ENCODE data around the gene ATG7.
"Not testable (repeated sequence)": the region's sequence is repeated elsewhere in the genome, so short reads cannot be mapped to it uniquely, and the experiment has no call there.

The ATG7 gene

DNA sequence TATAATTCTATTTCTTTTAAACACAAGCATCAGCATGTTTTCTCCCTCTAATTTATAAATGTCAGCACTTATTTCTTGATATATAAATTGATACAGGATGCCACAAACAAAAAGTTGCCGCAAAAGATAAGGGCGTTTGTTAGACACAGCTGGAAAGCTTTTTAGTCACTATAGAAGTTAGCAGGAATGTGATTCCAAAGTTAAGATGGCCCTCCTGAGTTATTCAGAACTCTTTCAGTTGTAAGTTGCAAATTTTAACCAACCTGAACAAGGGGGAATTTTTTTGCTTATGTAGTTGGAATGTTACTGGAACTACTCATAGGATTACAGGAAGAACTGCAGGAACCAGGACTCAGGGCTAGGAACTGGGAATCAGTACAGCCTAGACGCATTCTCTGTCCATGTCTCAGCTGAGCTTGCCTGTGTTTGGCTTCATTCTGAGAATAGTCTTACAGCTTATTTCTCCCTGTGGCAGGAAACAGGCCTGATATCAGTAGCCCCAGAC, 205.3 kb downstream of the ATG7 start:
- FAIRE-seq: no peak

DNA sequence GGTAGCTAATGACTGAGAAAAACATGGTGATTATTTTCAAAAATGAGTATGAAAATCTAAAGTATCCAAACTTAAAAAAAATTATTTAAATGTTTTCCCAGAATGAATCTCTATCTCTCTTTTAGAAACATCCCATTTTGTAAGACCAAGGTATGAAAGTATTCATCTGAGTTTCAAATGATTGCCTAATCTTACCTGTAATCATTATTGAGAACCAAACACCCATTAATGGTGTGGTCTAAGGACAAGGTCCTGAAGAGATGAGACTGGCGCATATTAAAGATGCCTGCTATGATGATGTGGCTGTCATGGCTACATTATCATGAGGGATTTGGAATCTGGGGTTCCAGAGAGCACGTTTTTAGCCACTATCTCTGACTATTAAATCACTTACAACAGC, 206.0 kb downstream of the ATG7 start:
- FAIRE-seq: no peak

DNA sequence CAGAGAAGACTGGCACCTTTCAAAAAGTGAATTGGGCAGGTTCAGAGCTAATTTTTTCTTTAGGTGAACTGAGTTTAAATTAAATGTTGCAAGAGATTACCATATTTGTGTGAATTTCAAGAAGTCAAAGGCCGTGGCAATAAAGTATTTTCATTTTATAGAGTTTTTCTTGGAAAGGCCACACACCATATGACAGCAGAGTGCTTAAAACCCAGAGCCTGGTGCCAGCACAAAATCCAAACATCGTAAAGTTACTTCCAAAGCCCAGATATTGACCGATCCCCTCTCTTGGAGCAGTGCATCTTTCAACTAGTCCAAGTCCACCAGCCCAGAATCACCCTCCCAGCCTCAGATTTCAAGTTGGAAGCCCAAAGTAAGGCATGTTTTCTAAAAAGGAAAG, 207.0 kb downstream of the ATG7 start:
- no peak for FAIRE-seq

DNA sequence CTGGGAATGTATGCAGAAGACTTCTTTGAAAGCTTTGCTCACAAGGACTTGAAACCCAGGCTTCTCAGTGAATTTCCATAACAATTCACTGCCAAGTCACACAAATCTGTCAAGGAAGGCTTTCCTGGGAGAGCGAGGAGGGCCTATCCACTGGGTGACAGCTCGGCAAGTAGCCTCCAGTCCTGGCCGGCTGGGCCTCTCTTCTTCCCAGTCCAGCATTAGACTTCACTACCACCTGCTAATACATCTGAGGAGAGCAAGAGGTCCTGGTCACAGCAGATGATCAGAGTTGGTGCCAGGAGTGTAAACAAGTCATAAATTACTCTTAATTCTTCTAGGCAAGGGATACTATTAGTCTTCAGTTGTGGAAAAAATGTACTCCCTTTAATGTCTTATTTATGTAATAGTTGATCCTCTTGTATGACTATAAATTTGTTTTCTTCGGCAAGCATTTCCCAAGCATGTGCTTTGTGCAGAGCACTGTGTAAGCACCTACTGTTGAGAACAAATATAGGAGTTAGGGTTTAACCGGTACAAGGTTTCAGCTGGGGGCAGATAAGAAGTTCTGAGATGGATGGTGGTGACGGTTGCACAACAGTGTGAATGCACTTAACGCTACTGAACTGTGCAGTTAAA, 208.6 kb downstream of the ATG7 start:
- FAIRE-seq: no peak

DNA sequence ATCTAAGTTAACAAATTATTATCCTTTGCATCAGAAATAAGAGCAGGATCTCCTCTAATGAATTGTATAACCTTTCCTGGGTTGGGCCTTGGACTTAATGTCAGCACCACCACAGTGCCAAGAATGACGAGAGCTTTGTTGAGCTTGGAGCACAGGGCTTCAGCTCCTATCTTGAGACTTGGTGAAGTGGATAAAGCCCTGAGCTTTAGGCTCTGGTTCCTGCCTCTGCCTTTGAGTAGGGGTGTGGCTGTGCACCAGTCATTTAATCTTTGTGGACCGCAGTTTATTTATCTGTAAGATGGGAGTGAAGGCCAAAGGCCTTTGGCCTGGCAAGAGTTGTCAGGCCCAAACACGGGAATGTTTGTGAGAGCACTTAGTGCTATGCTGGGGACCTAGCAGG, 209.4 kb downstream of the ATG7 start:
- FAIRE-seq: no peak

DNA sequence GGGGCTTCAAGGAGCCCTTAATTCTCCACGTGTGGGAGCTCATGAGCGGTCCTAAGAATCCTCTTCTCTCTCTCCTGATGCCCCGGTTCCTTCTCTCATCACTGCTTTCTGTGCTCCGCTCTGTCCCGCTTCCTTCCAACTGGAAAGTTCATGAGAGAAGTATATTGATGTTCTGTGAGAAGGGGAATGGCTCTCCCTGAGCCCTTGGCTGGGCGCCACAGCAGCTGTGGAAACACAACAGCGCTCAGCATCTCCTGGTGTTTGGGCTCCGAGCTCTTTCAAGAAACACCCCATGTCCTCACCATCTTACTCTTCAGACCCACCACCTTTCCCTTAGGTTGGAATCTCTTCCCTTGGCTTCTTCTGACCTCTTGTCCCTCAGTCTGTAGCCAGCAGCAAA, 209.8 kb downstream of the ATG7 start:
- FAIRE-seq: no peak

DNA sequence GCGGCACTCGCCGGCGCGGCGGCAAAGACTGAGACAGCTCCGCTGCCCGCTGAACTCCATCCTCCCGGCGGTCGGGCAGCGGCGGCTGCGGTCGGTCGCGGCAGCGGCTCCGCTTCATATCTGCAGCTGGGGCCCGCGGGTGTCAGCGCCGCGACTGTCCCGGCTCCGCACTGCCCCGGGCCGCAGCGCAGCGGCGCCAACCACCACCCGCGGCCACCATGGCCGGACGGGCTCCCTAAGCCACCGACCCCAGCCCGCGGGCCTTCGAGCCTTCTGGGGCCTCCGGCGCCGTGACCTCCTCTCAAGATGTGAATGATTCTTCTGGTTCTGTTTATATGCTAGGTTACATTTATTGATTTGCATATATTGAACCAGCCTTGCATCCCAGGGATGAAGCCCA, 216.2 kb downstream of the ATG7 start:
- FAIRE-seq: not testable (repeated sequence)

DNA sequence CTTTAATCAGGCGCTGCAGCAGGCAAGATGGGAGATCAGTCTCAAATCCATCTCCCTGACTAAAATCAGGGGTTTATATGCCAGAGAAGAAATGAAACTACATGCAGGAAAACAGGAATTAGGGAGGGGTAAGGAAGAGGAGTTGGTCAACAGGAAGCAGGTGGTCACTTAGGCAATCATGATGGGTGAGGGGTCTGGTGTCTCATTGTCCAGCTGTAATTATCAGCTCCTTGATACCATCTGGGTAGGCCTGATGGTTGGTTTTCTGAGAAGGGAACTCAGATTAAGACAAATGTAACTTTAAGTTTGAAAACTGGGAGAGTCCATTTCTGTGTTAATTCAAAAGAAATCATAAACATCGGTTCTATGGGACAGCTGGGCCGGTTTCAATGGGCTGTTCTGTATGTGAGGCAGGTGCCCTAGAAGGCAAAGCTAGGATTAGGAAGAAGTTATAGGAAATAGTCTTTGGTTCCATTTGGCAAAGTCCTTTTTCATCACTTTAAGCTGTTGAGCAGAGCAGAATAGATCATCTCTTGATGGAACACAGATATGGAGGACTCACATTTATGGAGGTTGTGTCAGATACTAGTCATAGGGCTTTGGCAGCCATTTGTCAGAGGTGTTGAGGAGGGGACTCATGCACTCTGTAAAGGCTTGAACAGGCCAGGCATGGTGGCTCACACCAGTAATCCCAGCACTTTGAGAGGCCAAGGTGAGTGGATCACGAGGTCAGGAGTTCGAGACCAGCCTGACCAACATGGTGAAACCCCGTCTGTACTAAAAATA, 222.1 kb downstream of the ATG7 start:
- no peak for FAIRE-seq

DNA sequence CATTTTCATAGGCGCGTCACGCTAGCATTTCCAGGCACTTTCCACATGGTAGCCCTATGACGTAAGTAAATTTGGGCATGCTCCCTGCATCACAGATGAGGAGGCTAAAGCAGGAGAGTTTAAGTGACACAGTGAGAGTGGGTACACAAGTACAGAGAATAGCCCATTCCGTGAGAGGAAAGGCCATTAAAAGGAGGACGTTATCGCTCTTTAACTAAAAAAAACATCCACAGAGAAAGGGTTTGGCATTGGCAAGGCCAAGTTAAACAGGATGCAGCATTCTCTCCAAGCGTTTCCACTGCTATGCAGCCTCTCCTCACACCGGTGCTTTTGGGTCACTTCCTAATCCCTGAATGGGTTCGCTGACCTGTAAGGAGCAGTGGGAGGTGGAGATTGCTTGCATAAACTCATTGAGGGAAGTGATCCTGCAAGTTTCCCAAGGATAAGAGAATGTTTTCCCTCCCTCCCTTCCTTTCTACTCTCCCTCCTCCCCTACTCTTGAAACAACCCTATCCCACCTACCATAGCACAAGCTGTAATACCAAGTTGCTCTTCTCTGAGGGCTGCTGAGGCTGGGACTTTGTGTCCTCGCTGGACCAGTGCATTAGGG, 223.9 kb downstream of the ATG7 start:
- FAIRE-seq: no peak

DNA sequence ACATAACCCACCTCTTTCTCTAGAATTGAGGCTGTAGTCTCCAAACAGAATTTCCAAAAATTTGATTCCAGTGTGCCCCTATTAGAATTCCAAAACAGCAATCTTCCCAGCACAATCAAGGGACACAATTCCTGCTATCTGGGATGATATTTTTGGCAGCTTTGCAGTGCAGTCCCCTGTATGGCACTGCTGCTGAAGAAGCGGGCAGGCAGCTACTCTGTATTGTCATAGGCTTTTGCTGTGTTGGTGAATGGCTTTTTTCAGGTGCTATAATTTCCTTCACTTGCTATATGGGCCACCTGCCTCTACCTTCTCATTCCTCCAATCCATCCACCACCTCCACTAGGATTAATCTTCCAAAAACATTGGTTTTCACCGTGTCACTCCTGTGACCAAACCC, 226.0 kb downstream of the ATG7 start:
- FAIRE-seq: no peak

DNA sequence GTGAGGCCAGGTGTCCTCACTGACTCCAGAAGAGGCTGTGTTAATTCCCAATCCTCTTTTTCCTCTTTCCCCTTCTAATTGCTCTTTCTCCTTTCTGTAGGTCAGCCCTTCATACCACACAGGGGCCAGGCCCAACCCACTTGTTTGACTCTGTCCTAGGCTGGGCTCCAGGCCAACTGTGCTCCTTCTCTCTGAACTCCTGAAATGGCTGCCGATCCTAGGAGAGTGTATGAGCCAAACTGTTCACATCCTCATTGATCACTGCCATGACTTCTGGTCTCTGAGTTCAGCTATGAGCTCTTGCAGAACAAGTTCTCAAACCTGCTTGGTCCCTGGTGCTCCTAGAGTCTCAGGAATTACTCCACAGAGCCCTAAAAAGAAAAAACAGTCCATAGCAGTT, 226.4 kb downstream of the ATG7 start:
- FAIRE-seq: no peak

DNA sequence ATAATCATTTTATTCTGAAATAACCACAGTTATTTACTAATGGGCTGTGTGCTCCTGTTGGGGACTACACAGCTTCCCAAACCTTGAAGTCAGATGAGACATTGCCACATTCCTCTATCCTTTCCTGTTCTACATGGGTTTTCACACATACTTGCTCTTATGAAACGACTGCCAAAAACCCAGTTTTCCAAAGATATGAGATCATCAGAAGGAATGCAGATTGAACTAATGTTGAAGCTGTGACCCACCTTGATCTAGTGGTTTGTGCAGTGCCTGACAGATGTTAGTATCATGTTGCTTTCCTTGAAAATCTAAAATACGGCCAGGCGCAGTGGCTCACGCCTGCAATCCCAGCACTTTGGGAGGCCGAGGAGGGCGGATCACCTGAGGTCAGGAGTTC, 226.9 kb downstream of the ATG7 start:
- FAIRE-seq: no peak

DNA sequence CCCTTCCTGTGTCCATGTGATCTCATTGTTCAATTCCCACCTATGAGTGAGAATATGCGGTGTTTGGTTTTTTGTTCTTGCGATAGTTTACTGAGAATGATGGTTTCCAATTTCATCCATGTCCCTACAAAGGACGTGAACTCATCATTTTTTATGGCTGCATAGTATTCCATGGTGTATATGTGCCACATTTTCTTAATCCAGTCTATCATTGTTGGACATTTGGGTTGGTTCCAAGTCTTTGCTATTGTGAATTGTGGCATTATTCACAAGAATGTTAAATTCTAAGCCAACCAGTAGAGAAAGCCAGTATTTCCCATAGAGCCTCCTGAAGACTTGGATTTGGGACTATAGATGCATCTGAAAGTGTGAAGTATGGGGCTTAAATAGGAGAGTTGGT, 230.2 kb downstream of the ATG7 start:
- not testable (repeated sequence) for FAIRE-seq

DNA sequence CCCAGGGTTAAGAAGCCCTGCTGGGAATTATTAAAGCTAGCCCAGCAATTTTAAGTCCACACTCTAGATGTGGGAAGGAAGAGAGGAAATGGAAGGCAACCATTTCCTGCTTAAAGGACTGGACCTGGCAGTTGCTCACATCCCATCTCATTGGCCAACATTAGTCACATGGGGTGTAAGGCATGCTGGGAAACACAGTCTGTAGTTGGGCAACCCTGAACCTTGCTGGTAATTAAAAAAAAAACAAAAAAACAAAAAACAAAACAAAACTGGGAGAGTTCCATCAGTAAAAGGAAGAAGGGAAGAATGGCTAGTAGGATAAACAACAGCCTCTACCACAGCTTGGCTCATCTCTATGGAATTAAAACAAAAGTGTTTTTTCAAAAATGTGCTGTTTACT, 235.5 kb downstream of the ATG7 start:
- no peak for FAIRE-seq

DNA sequence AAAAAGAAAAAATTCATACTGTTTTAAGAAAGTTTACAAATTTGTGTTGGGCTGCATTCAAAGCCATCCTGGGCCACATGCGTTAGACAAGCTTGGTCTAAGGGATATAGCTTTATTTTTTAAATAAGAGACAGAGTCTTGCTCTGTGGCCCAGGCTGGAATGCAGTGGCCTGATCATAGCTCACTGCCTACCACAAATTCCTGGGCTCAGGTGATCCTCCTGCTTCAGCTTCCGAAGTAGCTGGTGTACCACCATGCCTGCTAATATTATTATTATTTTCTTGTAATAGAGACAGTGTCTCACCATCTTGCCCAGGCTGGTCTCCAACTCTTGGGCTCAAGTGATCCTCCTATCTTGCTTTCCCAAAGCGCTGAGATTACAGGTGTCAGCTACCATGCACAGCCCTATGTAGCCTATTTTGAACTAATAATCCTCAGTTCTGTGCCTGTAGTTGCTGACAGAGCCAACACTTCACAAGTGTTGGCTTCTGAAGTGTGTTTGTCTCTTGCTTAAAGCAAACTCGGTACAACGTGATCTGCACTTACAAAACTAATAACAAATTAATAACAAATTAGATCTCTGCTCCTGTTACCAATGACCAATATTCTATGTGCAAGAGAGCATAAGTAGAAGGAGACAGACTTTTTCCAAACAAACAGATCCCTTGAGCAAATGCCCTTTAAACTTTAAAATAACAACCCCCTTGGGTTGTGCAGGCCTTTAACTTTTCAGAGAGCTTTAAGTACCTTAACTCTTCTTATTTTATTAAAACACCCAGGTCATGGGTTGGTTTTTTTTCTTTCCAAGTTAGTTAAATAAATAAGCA, 236.4 kb downstream of the ATG7 start:
- FAIRE-seq: no peak

DNA sequence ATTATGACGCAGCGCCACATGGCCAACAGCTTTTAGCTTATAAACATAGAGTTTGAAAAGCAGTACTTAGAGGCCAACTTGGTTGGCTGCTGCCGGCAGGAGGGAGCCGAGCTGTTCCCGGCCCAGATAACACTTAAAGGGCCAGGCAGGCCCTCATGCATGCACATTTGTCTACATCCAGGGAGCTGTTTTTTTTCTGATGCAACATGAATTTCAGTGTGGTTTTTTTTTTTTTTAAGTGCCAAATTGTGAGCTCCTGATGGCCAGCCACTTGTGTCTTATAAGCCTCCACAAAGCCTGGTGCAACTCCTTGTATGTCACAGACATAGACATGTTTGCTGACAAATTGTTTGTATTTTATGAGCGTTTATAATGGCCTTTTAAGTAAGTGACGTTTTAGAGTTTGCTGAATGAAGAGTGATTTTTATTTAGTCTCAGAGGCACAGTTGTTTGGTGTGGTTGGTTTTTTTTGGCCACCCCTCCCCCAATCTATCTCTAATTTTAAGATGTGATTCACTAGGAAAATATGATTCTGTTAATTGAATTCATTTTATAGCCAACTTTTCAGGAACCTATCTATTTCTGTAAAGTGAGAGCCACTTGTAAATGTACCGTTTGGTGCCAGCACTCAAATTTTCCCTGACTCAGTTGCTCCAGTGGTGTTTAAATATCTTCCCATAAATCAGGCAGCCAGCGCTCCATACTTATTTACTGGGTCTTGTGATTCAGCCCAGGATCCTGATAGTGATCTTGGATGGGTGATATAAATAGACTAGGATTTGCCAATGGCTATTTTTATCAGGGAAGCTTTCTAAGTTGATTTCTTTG, 237.2 kb downstream of the ATG7 start:
- FAIRE-seq: peak; percentile 85

DNA sequence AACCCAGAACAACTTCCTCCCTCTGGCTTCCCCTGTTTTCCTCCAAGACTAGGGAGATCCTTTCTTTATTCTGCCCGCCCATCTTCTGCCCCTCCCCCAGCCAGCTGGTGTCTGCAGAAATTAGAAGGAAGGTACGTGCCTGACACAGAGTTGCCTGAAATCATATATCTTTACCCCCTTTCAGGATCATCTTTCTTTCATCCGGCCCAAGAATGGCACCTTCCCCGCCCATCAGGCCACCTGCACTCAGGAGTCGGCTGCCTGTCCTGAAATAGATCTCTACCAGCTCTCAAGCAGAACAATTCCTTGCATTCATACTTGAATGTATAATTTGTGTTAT, 237.8 kb downstream of the ATG7 start:
- FAIRE-seq: no peak

DNA sequence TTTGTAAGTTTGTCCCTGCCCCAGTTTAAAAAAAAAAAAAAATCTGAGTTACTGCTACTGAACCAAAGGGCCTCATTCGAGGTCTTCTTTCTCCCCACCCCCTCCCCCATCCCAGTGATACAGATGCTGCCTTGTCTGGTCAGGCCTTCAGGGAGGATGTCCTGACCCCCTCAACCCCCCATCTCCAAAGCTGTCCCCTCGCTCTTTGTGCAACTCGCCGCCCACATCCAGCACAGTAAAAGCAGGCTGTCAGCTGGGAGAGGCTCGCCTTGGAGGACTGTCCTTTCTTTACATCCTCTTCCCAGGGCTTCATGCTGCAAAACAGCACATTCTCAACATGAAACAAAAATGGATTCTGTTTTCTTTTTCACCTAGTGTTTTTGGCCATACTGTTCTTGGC, 238.2 kb downstream of the ATG7 start:
- FAIRE-seq: no peak

DNA sequence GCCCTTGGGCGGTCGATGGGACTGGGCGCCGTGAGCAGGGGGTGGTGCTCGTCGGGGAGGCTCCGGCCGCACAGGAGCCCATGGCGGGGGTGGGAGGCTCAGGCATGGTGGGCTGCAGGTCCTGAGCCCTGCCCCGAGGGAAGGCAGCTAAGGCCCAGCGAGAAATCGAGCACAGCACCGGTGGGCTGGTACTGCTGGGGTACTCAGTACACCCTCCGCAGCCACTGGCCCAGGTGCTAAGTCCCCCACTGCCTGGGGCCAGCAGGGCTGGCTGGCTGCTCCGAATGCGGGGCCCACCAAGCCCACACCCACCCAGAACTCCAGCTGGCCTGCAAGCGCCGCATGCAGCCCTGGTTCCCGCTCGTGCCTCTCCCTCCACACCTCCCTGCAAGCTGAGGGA, 239.4 kb downstream of the ATG7 start:
- not testable (repeated sequence) for FAIRE-seq

DNA sequence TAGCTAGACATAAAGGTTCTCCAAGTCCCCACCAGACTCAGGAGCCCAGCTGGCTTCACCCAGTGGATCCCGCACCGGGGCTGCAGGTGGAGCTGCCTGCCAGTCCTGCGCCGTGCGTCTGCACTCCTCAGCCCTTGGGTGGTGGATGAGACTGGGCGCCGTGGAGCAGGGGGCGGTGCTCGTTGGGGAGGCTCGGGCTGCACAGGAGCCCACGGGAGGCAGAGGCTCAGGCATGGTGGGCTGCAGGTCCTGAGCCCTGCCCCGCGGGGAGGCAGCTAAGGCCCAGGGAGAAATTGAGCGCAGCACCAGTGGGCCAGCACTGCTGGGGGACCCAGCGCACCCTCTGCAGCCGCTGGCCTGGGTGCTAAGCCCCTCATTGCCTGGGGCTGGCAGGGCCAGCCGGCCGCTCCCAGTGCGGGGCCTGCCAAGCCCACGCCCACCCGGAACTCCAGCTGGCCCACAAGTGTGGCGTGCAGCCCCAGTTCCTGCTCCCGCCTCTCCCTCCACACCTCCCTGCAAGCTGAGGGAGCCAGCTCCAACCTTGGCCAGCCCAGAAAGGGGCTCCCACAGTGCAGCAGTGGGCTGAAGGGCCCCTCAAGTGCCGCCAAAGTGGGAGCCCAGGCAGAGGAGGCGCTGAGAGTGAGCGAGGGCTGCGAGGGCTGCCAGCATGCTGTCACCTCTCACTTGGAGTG, 241.1 kb downstream of the ATG7 start:
- not testable (repeated sequence) for FAIRE-seq

DNA sequence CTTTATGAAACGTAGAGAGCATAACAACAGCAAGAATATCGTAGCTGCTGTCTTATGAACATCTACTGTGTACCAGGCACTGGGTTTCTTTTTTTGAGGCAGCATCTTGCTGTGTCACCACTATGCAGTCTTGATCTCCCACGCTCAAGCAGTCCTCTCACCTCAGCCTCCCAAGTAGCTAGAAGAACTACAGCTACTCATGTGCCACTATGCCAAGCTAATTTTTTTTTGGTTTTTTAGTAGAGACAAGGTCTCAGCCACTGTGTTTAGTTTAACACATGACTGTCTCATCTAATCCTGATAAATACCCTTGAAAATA, 241.6 kb downstream of the ATG7 start:
- FAIRE-seq: no peak
